ENCODE results near the gene LRCH2.

The LRCH2 gene

DNA sequence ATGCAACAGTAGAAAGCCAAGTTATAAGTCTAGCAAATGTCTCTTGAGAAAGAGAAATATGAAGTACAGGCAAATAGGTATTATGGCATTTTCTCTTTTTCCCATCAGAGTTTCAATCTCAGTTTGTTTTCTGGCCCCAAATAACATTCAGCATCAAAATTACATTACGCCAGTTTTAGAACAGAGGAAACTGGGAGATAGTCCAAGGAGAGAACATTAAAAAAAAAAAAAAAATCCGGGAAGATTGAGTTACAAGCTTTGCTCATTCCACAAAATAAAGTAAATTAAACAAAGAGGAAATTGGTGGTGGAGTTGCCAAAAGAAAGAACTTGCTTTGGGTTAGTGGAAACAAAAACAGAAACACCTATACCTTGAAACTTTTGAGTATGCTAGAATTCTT is 166.1 kb downstream of the LRCH2 start:
- no peak overlapping the region for H3K4me3 ChIP-seq (ENCODE audit: low read length)
- DNase-seq (ENCODE audit: low read depth): no peak
- TF ChIP-seq CTCF (conservative IDR thresholded peaks at IDR 0.05; ENCODE audit: low read depth, low read length): no peak

GRCh38 chrX:115065304-115065703 is 168.6 kb downstream of the LRCH2 start:
- no peak for DNase-seq (ENCODE audit: low read depth)
- no peak for TF ChIP-seq CTCF (conservative IDR thresholded peaks at IDR 0.05; ENCODE audit: low read depth, low read length)
- no peak overlapping the region for H3K4me3 ChIP-seq (ENCODE audit: low read length)

Data from retinal pigment epithelial cell (primary cell).